DOHH2 (cell line): ENCODE results near the gene CMSS1.

Experiments used
- EZH2phosphoT487 ChIP-seq: fragments of 200-600 bp; sonication (generic); IDR thresholded peaks from 2 replicates; pipeline ENCODE4 v1.6.1; 2017; ENCODE audit warnings: borderline replicate concordance, mild to moderate bottlenecking, antibody characterized with exemption, low read length, moderate library complexity, mixed read lengths
- TF ChIP-seq, protein P1 (sequence below): fragments of 200-600 bp; sonication (generic); IDR thresholded peaks from one replicate; pipeline ENCODE4 v1.5.1; 2014; ENCODE audit warnings: antibody characterized with exemption, mild to moderate bottlenecking, low read depth, low read length; ENCODE audit not compliant: poor library complexity, severe bottlenecking

DNA sequence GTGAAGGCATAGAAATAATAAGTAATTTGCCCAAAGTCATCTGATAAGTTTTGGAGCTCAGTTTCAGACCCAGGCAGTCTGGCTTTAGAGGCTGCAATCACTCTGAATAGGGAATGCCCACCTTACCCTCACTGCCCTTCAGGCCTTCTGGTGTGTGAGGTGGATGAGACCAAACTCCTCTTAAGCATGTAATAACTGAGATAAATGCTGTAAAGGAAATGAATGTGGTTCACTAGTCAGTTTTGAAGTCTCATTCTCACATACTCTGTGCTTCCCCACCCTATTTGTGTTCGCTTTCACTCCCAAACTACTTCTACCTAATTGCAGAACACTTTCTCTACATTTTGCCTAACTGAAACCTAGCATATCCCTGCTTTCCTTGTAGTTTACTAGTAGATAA, 152.5 kb downstream of the CMSS1 start:
- TF ChIP-seq, protein P1, sequence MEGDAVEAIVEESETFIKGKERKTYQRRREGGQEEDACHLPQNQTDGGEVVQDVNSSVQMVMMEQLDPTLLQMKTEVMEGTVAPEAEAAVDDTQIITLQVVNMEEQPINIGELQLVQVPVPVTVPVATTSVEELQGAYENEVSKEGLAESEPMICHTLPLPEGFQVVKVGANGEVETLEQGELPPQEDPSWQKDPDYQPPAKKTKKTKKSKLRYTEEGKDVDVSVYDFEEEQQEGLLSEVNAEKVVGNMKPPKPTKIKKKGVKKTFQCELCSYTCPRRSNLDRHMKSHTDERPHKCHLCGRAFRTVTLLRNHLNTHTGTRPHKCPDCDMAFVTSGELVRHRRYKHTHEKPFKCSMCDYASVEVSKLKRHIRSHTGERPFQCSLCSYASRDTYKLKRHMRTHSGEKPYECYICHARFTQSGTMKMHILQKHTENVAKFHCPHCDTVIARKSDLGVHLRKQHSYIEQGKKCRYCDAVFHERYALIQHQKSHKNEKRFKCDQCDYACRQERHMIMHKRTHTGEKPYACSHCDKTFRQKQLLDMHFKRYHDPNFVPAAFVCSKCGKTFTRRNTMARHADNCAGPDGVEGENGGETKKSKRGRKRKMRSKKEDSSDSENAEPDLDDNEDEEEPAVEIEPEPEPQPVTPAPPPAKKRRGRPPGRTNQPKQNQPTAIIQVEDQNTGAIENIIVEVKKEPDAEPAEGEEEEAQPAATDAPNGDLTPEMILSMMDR, result no peak
- no peak for TF ChIP-seq EZH2phosphoT487
